ENCODE data around the gene APOL2.

Gene APOL2

DNA sequence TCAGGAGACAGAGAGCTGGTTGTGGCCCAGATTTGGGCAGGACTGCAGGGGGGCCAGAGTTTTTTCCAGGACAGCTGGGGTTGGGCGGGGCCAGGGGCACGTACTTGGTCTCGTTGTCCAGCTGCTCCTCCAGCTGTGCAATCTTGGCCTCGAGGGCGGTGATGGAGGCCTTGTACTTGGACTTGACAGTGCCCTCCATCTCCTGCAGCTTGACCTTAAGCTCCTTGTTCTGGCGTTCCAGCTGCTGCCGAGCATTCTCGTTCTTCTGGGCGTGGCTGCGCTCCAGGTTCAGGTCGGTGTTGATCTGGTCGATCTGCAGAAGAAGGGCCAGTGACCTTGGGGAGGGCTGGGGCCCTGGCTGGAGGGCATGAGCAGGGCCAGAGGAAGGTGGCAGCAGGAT lies 45.7 kb upstream of the APOL2 start:
- DNase-seq (ENCODE audit: low read depth), result no peak
- no peak overlapping the region for H3K4me3 ChIP-seq (ENCODE audit: control insufficient read depth, low read depth, low read length)
- TF ChIP-seq CTCF (conservative IDR thresholded peaks at IDR 0.05; ENCODE audit: control insufficient read depth, insufficient read depth, low read depth, low read length), result no peak

- no peak for TF ChIP-seq CTCF (conservative IDR thresholded peaks at IDR 0.05; ENCODE audit: control insufficient read depth, insufficient read depth, low read depth, low read length)
- H3K4me3 ChIP-seq (ENCODE audit: control insufficient read depth, low read depth, low read length), result no peak overlapping the region
- DNase-seq (ENCODE audit: low read depth), result no peak
Measured at GRCh38 chr22:36284171-36284571, 44.8 kb upstream of the APOL2 start.

- no peak for DNase-seq (ENCODE audit: low read depth)
- no peak overlapping the region for H3K4me3 ChIP-seq (ENCODE audit: control insufficient read depth, low read depth, low read length)
- TF ChIP-seq CTCF (conservative IDR thresholded peaks at IDR 0.05; ENCODE audit: control insufficient read depth, insufficient read depth, low read depth, low read length), result no peak
Measured at GRCh38 chr22:36282328-36282831, 43.1 kb upstream of the APOL2 start.

- DNase-seq (ENCODE audit: low read depth), result no peak
- H3K4me3 ChIP-seq (ENCODE audit: control insufficient read depth, low read depth, low read length), result no peak overlapping the region
- no peak for TF ChIP-seq CTCF (conservative IDR thresholded peaks at IDR 0.05; ENCODE audit: control insufficient read depth, insufficient read depth, low read depth, low read length)
Measured at GRCh38 chr22:36281781-36282327, 42.5 kb upstream of the APOL2 start.

DNA sequence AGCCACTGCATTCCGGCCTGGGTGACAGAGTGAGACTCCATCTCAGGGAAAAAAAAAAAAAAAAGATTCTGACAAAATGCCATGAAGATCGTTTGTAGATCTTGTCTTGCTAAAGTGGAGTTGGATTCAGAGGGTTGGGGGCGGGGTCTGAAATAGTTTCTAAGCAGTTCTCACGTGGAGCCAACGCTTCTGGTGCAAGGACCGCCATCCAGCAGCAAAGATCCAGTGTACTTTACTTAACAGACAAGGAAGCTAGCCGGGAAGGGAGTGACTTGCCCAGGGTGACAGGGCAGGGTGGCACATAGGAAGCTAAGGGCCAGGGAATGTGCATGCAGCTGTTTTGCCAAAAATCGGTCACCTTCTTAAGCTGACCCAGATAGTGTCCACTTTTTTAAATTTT lies 41.1 kb upstream of the APOL2 start:
- no peak for DNase-seq (ENCODE audit: low read depth)
- no peak overlapping the region for H3K4me3 ChIP-seq (ENCODE audit: control insufficient read depth, low read depth, low read length)
- TF ChIP-seq CTCF (conservative IDR thresholded peaks at IDR 0.05; ENCODE audit: control insufficient read depth, insufficient read depth, low read depth, low read length), result no peak

DNA sequence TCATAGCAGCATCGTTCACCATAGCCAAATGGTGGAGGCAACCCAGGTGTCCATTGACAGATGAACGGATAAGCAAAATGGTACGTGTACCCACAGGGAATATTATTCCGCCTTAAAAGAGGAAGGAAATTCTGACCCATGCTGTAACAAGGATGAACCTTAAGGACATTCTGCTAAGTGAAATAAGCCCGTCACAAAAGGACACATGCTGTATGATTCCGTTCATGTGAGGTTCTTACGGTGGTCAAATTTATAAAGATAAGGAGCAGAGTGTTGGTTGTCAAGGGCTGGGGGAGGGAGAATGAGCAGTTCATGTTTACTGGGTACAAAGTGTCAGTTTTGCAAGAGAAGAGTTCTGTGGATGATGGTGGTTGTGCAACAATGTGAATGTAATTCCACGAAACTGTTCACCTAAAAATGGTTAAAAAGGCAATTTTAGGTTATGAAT lies 39.9 kb upstream of the APOL2 start:
- H3K4me3 ChIP-seq (ENCODE audit: control insufficient read depth, low read depth, low read length), result no peak overlapping the region
- TF ChIP-seq CTCF (conservative IDR thresholded peaks at IDR 0.05; ENCODE audit: control insufficient read depth, insufficient read depth, low read depth, low read length), result no peak
- DNase-seq (ENCODE audit: low read depth), result no peak

All from fibroblast of mammary gland (primary cell).